HCT116 (cell line): ENCODE data around the gene TCF7L2. TPM values are rescaled to one million over a fixed set of nuclear protein-coding genes. Genes with fewer than 3 reads are reported as not detected.

ENCODE experiments used
- ATAC-seq: fragments of 200-7000 bp; cut with Tn5 transposase; 2 replicates; pipeline ENCODE4 v1.9.1; 2020; ENCODE audit warnings: mild to moderate bottlenecking, moderate library complexity
- BruUV-seq: library from RNA; stranded (reverse); fragments of 400-500 nt; replicated peaks from 2 replicates; lab custom pipeline; 2021; lab: Mats Ljungman, UMichigan
- CTCF ChIA-PET: fragments of 300-600 bp; sonication (Branson Sonifier 250); formaldehyde crosslinking; loops from one replicate; lab custom pipeline; 2021; ENCODE audit warnings: antibody characterized with exemption; lab: Charles Lee
- POLR2A ChIA-PET: fragments of 300-600, 350-600 bp; sonication (Branson Sonifier 250); formaldehyde crosslinking; loops from one replicate; lab custom pipeline; 2021; ENCODE audit warnings: antibody characterized with exemption; lab: Charles Lee
- RAD21 ChIA-PET, 2 experiments: fragments of 300-600 bp; sonication (Branson Sonifier 250); formaldehyde crosslinking; loops; one replicate each; lab custom pipeline; 2023; ENCODE audit warnings: low total read pairs in 2 of 2; ENCODE audit not compliant: uncharacterized antibody in 2 of 2, unreplicated experiment in 2 of 2, low non-redundant PET in 1 of 2; lab: Charles Lee
- DNase-seq: peaks from one replicate; pipeline ENCODE4 v3.0.0-alpha.2; 2010; ENCODE audit warnings: low read depth, low spot score
- H2AFZ ChIP-seq: fragments of 200-600 bp; shearing (Covaris generic), sonication (generic); 2 replicates; pipeline ENCODE4 v1.6.1; 2017; ENCODE audit warnings: low read depth, mixed run types, mixed read lengths, antibody characterized with exemption, low read length; ENCODE audit not compliant: poor library complexity, severe bottlenecking
- H3K27ac ChIP-seq: 2 replicates; pipeline ENCODE4 v1.5.1; 2012; ENCODE audit warnings: low read depth, low read length
- H3K27me3 ChIP-seq: fragments of 200-600 bp; sonication (generic); 2 replicates; pipeline ENCODE4 v1.6.1; 2016; ENCODE audit warnings: mixed run types, low read length, mixed read lengths; ENCODE audit not compliant: insufficient read depth
- H3K36me3 ChIP-seq, 2 experiments: fragments of 200-500 bp in 1 of 2; fragments of 200-600 bp in 1 of 2; sonication (Bioruptor generic) in 1 of 2; sonication (generic) in 1 of 2; 2 replicates each; pipeline versions ENCODE4 v1.5.1 to v1.6.1; 2014 to 2016; ENCODE audit warnings: low read length in 2 of 2, inconsistent platforms in 1 of 2, mixed read lengths in 1 of 2, mixed run types in 1 of 2; ENCODE audit not compliant: insufficient read depth in 2 of 2, control insufficient read depth in 1 of 2
- H3K4me1 ChIP-seq, 2 experiments: fragments of 200-600 bp in 1 of 2; sonication (generic) in 1 of 2; 2 replicates each; pipeline versions ENCODE4 v1.5.1 to v1.6.1; 2012 to 2017; ENCODE audit warnings: low read length in 2 of 2, inconsistent platforms in 1 of 2, mild to moderate bottlenecking in 1 of 2, mixed read lengths in 1 of 2, mixed run types in 1 of 2, moderate library complexity in 1 of 2; ENCODE audit not compliant: insufficient read depth in 2 of 2, control insufficient read depth in 1 of 2
- H3K4me2 ChIP-seq: fragments of 200-600 bp; sonication (generic); 2 replicates; pipeline ENCODE4 v1.6.1; 2017; ENCODE audit warnings: mixed run types, low read length, mixed read lengths
- H3K4me3 ChIP-seq, 2 experiments: fragments of 200-600 bp in 1 of 2; sonication (generic) in 1 of 2; replicated peaks in 1 of 2; 2 replicates each; pipeline ENCODE4 v1.5.1; 2011 to 2016; ENCODE audit warnings: low read length in 2 of 2, control low read depth in 1 of 2, low read depth in 1 of 2, mild to moderate bottlenecking in 1 of 2, mixed read lengths in 1 of 2, mixed run types in 1 of 2
- H3K79me2 ChIP-seq: fragments of 200-600 bp; sonication (generic); 2 replicates; pipeline ENCODE4 v1.6.1; 2017; ENCODE audit warnings: mild to moderate bottlenecking, mixed run types, low read length, moderate library complexity, mixed read lengths; ENCODE audit not compliant: insufficient read depth
- H3K9ac ChIP-seq: fragments of 200-600 bp; sonication (generic); 2 replicates; pipeline ENCODE4 v1.6.1; 2016; ENCODE audit warnings: low read length, mixed read lengths
- H3K9me2 ChIP-seq: fragments of 200-600 bp; sonication (generic), shearing (Covaris generic); 2 replicates; pipeline ENCODE4 v1.6.1; 2017; ENCODE audit warnings: mixed run types, mild to moderate bottlenecking, moderate library complexity; ENCODE audit not compliant: insufficient read depth
- H3K9me3 ChIP-seq, 2 experiments: fragments of 200-500 bp in 1 of 2; fragments of 200-600 bp in 1 of 2; sonication (Bioruptor generic) in 1 of 2; sonication (generic) in 1 of 2; 2 replicates each; pipeline ENCODE4 v1.6.1; 2014 to 2017; ENCODE audit warnings: low read length in 2 of 2, mixed read lengths in 2 of 2, inconsistent platforms in 1 of 2, low read depth in 1 of 2, mild to moderate bottlenecking in 1 of 2, mixed run types in 1 of 2, moderate library complexity in 1 of 2; ENCODE audit not compliant: control insufficient read depth in 1 of 2, insufficient read depth in 1 of 2
- H4K20me1 ChIP-seq: fragments of 200-600 bp; sonication (generic), shearing (Covaris generic); 2 replicates; pipeline ENCODE4 v1.6.1; 2017; ENCODE audit warnings: mixed run types, mild to moderate bottlenecking, moderate library complexity; ENCODE audit not compliant: insufficient read depth
- CBX3 ChIP-seq: IDR thresholded peaks from 2 replicates; pipeline ENCODE4 v1.6.1; 2012; ENCODE audit warnings: low read depth
- CTCF ChIP-seq, 3 experiments: fragments of 200-600 bp in 1 of 3; sonication (generic) in 1 of 3; IDR thresholded peaks in 2 of 3; conservative IDR thresholded peaks in 1 of 3; 2 replicates each; pipeline ENCODE4 v1.5.1; 2012 to 2017; ENCODE audit warnings: low read depth in 2 of 3, low read length in 2 of 3, antibody characterized with exemption in 1 of 3, borderline replicate concordance in 1 of 3, control low read depth in 1 of 3, mild to moderate bottlenecking in 1 of 3, mixed read lengths in 1 of 3, mixed run types in 1 of 3, moderate library complexity in 1 of 3; ENCODE audit not compliant: insufficient read depth in 1 of 3
- EGR1 ChIP-seq: IDR thresholded peaks from 2 replicates; pipeline ENCODE4 v1.6.1; 2012; ENCODE audit warnings: low read depth
- ELF1 ChIP-seq: IDR thresholded peaks from 2 replicates; pipeline ENCODE4 v1.6.1; 2012; ENCODE audit warnings: low read depth, borderline replicate concordance
- EZH2 ChIP-seq: fragments of 200-600 bp; sonication (generic); IDR thresholded peaks from 2 replicates; pipeline ENCODE4 v1.6.1; 2017; ENCODE audit warnings: antibody characterized with exemption, mixed run types
- EZH2phosphoT487 ChIP-seq: fragments of 200-600 bp; IDR thresholded peaks from 2 replicates; pipeline ENCODE4 v1.6.1; 2018; ENCODE audit warnings: antibody characterized with exemption, borderline replicate concordance
- FOSL1 ChIP-seq: IDR thresholded peaks from 2 replicates; pipeline ENCODE4 v1.6.1; 2012; ENCODE audit warnings: low read depth
- JUND ChIP-seq: IDR thresholded peaks from 2 replicates; pipeline ENCODE4 v1.6.1; 2012
- POLR2A ChIP-seq: IDR thresholded peaks from 2 replicates; pipeline ENCODE4 v1.7.0; 2011; ENCODE audit warnings: borderline replicate concordance; ENCODE audit not compliant: insufficient read depth, insufficient read length; ENCODE audit errors: extremely low read depth
- YY1 ChIP-seq: IDR thresholded peaks from 2 replicates; pipeline ENCODE4 v1.6.1; 2011; ENCODE audit warnings: low read length, low read depth, moderate library complexity, mild to moderate bottlenecking; ENCODE audit not compliant: insufficient replicate concordance; ENCODE audit errors: extremely low read depth
- ZBTB33 ChIP-seq: IDR thresholded peaks from 2 replicates; pipeline ENCODE4 v1.6.1; 2011; ENCODE audit warnings: mild to moderate bottlenecking, low read length, moderate library complexity; ENCODE audit not compliant: insufficient replicate concordance; ENCODE audit errors: extremely low read depth
- ZFX ChIP-seq: fragments of 450-650 bp; IDR thresholded peaks from 2 replicates; pipeline ENCODE4 v1.6.1; 2017
- ZNF274 ChIP-seq: fragments of 200-500 bp; sonication (Bioruptor generic); IDR thresholded peaks from 2 replicates; pipeline ENCODE4 v1.6.1; 2014; ENCODE audit warnings: mild to moderate bottlenecking, low read depth, low read length, inconsistent platforms
- intact Hi-C: fragments of 100-400 bp; cut with micrococcal nuclease; formaldehyde crosslinking; loops from 2 replicates; pipeline ENCODE4 v1.10.0; 2022
- total RNA-seq: library from RNA; stranded (reverse); gene quantifications from one replicate; pipeline ENCODE4 v1.2.1, GENCODE V29; 2021; ENCODE audit not compliant: unreplicated experiment
- TF ChIP-seq, protein P1 (sequence below): IDR thresholded peaks from 2 replicates; pipeline ENCODE4 v1.6.1; 2012

Gene TCF7L2
- total RNA-seq, 1 experiment from 2014 or later, result 164 TPM

- ChIA-PET CTCF (no interaction called here), POLR2A (no interaction called here), RAD21 (no interaction called here)
- H3K27me3 ChIP-seq, result no peaks in the 10 kb centered on the region
- no peak for TF ChIP-seq EGR1
- TF ChIP-seq ZBTB33, result no peak
- TF ChIP-seq CBX3, result no peak
- no peak for TF ChIP-seq POLR2A
- no peak for TF ChIP-seq FOSL1
- TF ChIP-seq, protein P1, sequence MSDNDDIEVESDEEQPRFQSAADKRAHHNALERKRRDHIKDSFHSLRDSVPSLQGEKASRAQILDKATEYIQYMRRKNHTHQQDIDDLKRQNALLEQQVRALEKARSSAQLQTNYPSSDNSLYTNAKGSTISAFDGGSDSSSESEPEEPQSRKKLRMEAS, result no peak
- H3K36me3 ChIP-seq, result peaks cover 61 to 67% of the 10 kb centered on the region in 2 experiments
- H2AFZ ChIP-seq, result no peak overlapping the region
- DNase-seq (no peak), ATAC-seq (no peak)
- H3K4me3 ChIP-seq, result no peak overlapping the region
- no TSS peak for BruUV-seq
- H4K20me1 ChIP-seq, result peaks cover 58% of the 10 kb centered on the region
- intact Hi-C loops, result no loop called here
- no peak overlapping the region for H3K27ac ChIP-seq
- no peaks in the 10 kb centered on the region for H3K9me2 ChIP-seq
- no peak overlapping the region for H3K4me2 ChIP-seq
- H3K4me1 ChIP-seq, result peaks cover 15 to 19% of the 10 kb centered on the region in 2 experiments
- peaks cover 99% of the 10 kb centered on the region for H3K79me2 ChIP-seq
- H3K9me3 ChIP-seq, result no peaks in the 10 kb centered on the region
- no peak overlapping the region for H3K9ac ChIP-seq
Observed at GRCh38 chr10:112979927-112980326, 29.9 kb downstream of the TCF7L2 start.

GRCh38 chr10:112980937-112981336 is 30.9 kb downstream of the TCF7L2 start:
- H4K20me1 ChIP-seq, result peaks cover 62% of the 10 kb centered on the region
- no peaks in the 10 kb centered on the region for H3K9me2 ChIP-seq
- intact Hi-C loops, result no loop called here
- peaks cover 25 to 27% of the 10 kb centered on the region in 2 experiments for H3K4me1 ChIP-seq
- no peak overlapping the region for H3K27ac ChIP-seq
- H3K27me3 ChIP-seq, result no peaks in the 10 kb centered on the region
- no peak overlapping the region for H3K9ac ChIP-seq
- H3K36me3 ChIP-seq, result peaks cover 60 to 65% of the 10 kb centered on the region in 2 experiments
- no TSS peak for BruUV-seq
- POLR2A ChIA-PET, result no interaction called here
- H3K9me3 ChIP-seq, result no peaks in the 10 kb centered on the region
- H3K79me2 ChIP-seq, result peaks cover 99% of the 10 kb centered on the region
- DNase-seq (no peak), ATAC-seq (no peak)
- no peak overlapping the region for H3K4me2 ChIP-seq
- RAD21 ChIA-PET, result no interaction called here
- CTCF ChIA-PET, result no interaction called here
- no peak overlapping the region for H2AFZ ChIP-seq
- no peak overlapping the region for H3K4me3 ChIP-seq
- TF ChIP-seq ZFX (no peak), JUND (no peak), YY1 (no peak), CBX3 (no peak), CTCF (IDR thresholded peaks at IDR 0.05 in 2 of 3, conservative IDR thresholded peaks at IDR 0.05 in 1 of 3; ENCODE audit: borderline replicate concordance in 1 of 3, insufficient read depth in 1 of 3, low read depth in 2 of 3, low read length in 2 of 3) (no peak), EGR1 (no peak), ZNF274 (no peak), EZH2phosphoT487 (no peak), FOSL1 (no peak), EZH2 (no peak), ELF1 (no peak)
